Activated T-cell treated with anti-CD3 and anti-CD28 coated beads for 1 hour (primary cell): Measurements from ENCODE around the gene FLYWCH1.
"Not testable (repeated sequence)": the region's sequence is repeated elsewhere in the genome, so short reads cannot be mapped to it uniquely, and the experiment has no call there.

Experiments used
- DNase-seq: peaks from one replicate; pipeline ENCODE4 v3.0.0-alpha.2; 2020; ENCODE audit warnings: low read depth

Gene FLYWCH1

DNA sequence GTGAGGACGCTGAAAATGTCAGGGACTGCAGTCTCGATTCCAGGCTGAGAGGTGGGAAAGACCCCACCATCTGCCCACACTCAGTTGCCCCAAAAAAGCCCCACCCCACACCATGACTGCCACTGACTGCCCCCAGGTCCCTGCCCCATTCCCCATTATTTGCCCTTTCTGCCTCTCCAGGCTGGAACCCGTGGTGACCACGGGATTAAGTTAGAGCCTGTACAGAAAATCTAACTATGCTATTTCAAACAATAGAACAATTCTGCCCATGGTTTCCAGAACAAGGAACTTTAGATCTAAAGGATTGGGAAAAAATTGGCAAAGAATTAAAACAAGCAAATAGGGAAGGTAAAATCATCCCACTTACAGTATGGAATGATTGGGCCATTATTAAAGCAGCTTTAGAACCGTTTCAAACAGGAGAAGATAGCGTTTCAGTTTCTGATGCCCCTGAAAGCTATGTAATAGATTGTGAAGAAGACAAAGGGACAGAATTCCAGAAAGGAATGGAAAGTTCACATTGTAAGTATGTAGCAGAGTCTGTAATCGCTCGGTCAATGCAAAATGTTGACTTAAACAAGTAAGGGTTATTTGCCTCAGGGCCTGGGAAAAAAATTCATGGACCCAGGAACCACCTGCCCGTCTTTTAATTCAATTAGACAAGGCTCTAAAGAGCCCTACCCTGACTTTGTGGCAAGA lies 14.4 kb downstream of the FLYWCH1 start:
- DNase-seq = no peak

GRCh38 chr16:2926650-2926999 lies 14.9 kb downstream of the FLYWCH1 start:
- DNase-seq = no peak

GRCh38 chr16:2927010-2927646 lies 15.4 kb downstream of the FLYWCH1 start:
- DNase-seq = peak; percentile 81

- not testable (repeated sequence) for DNase-seq
Observed at GRCh38 chr16:2928151-2928550, 16.4 kb downstream of the FLYWCH1 start.

GRCh38 chr16:2928796-2929195 lies 17.1 kb downstream of the FLYWCH1 start:
- no peak for DNase-seq

- DNase-seq = no peak
Observed at GRCh38 chr16:2929693-2930092, 18.0 kb downstream of the FLYWCH1 start.

- no peak for DNase-seq
Observed at GRCh38 chr16:2930236-2930635, 18.5 kb downstream of the FLYWCH1 start.

DNA sequence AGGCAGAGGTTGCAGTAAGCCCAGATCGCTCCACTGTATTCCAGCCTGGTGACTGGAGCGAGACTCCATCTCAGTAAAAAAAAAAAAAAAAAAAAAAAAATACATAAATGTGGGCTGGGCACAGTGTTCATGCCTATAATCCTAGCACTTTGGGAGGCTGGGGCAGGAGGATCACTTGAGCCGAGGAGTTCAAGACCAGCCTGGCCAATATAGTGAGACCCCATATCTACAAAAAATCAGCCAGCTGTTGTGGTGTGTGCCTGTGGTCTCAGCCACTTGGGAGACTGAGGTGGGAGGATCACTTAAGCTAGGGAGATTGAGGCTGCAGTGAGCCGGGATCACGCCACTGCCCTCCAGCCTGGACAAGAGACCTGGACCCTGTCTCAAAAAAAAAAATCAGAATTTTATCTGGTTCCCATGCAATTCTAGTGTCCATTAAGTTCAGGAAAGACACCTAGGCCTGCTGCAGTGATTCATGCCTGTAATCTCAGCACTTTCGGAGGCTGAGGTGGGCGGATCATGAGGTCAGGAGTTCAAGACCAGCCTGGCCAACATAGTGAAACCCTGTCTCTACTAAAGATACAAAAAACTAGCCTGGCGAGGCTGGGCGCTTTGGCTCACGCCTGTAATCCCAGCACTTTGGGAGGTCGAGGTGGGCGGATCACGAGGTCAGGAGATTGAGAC lies 19.6 kb downstream of the FLYWCH1 start:
- DNase-seq = not testable (repeated sequence)

DNA sequence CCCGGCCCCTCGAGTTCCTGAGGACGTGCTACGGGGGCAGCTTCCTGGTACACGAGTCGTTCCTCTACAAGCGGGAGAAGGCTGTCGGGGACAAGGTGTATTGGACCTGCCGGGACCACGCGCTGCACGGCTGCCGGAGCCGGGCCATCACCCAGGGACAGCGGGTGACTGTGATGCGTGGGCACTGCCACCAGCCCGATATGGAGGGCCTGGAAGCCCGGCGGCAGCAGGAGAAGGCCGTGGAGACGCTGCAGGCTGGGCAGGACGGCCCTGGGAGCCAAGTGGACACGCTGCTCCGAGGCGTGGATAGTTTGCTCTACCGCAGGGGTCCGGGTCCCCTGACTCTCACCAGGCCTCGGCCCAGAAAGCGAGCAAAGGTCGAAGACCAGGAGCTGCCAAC lies 21.4 kb downstream of the FLYWCH1 start:
- no peak for DNase-seq

- DNase-seq = no peak
Observed at GRCh38 chr16:2933701-2934100, 22.0 kb downstream of the FLYWCH1 start.

- no peak for DNase-seq
Observed at GRCh38 chr16:2934450-2934849, 22.7 kb downstream of the FLYWCH1 start.

DNA sequence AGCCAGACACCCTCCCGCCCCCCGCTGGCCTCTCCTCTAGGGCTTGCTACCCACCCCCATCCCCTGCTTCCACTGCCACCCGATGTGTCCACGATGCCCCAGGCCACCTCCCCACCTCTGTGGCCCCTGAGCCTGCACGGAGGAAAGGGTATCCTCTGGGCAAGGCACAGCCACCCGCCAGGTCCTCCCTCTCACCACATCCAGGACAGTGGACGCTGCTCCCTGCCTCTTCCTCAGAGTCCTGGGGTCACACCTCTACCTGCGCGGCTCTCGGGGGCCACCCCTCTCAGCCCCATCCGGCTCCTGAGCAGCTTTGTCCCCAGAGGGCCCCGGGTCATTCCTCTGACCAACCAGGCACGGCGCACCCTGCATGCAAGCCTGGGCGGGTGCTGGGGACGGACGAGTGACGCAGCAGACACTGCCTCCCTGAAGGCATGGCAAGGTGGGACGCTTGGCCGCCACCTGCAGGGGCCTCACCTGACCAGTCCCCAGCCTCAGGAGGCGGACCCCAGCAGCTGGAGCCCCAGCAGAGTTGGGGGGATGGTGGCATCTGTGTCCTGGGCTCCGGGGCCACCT lies 24.8 kb downstream of the FLYWCH1 start:
- DNase-seq = no peak

DNA sequence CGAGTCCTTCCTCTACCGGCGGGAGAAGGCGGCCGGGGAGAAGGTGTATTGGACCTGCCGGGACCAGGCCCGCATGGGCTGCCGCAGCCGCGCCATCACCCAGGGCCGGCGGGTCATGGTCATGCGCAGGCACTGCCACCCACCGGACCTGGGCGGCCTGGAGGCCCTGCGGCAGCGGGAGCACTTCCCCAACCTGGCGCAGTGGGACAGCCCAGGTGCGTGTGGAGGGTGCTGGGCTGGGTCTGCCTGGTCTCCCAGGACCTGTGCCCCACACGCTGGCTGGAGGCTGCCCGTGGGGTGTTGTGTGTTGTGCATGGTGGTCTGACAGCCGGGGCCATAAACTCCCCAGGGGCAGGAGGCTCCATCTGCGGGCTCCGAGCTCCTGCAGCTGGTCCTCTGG lies 25.4 kb downstream of the FLYWCH1 start:
- no peak for DNase-seq

GRCh38 chr16:2938206-2938605 lies 26.5 kb downstream of the FLYWCH1 start:
- no peak for DNase-seq

GRCh38 chr16:2939968-2940367 lies 28.2 kb downstream of the FLYWCH1 start:
- no peak for DNase-seq

GRCh38 chr16:2942045-2942444 lies 30.3 kb downstream of the FLYWCH1 start:
- DNase-seq = no peak

DNA sequence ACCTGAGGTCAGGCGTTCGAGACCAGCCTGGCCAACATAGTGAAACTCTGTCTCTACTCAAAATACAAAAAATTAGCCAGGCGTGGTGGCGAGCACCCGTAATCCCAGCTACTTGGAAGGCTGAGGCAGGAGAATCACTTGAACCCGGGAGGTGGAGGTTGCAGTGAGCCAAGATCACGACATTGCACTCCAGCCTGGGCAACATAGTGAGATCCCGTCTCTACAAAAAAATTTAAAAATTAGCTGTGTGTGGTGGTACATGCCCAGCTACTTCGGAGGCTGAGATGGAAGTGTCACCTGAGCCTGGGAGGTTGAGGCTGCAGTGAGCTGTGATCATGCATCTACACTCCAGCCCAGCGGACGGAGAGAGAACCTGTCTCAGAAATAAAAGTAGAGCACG lies 32.0 kb downstream of the FLYWCH1 start:
- DNase-seq = not testable (repeated sequence)

- DNase-seq = no peak
Observed at GRCh38 chr16:2946649-2947048, 34.9 kb downstream of the FLYWCH1 start.

- no peak for DNase-seq
Observed at GRCh38 chr16:2948807-2949704, 37.3 kb downstream of the FLYWCH1 start.

DNA sequence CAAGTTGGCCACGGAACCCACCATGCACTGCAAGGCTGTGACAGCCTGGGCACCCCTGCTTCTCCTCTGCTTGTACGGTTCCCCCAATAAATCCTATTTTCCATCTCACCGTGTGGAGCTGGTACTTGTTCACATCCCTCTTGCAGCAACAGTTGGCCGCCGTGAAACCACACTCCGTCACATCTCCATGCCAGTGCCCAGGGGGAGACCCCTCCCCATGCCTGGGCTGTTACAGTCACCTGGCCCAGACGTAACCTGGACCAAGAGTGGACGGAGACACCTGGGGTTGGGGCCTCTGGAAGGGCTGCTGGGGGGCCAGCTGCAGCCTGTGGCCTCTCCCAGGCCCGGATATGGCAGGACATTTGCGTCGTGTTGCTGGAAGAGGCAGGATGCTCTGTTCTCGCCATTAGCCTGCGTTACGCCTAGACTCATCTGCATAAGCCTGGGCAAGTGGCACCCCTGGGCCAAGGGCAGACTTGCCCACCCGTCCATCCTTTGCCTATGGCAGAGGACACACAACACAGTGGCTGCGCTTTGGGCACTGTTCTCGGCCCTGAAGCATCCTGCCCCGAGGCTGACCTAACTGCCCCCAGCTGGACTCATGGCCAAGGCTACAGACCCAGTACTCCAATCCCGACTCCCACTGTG lies 38.1 kb downstream of the FLYWCH1 start:
- no peak for DNase-seq

GRCh38 chr16:2950353-2950724 lies 38.6 kb downstream of the FLYWCH1 start:
- DNase-seq = no peak

DNA sequence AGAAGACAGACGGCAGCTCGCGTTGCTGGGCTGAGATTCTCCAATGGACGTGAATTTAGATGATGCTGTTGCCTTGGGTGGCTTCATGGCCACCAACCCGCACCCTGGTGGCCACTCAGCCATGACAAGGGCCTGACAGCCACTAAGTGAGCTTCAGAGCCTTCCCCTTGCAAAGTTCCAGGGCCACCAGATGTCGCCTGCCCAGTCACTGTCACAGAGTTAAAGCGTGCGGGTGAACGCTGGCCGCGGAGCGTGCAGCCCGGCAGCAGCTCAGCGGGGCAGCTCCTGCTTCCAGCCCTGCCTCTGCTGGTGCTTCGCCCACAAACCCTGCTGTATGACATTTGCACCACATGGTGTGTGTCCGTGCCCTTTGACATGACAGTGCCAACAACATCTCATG lies 39.0 kb downstream of the FLYWCH1 start:
- DNase-seq = no peak
